Ovary (tissue), 9 donors: Measurements from ENCODE around the gene NEK9. TPM values are rescaled to one million over a fixed set of nuclear protein-coding genes. Genes with fewer than 3 reads are reported as not detected.
"Not testable (repeated sequence)": the region's sequence is repeated elsewhere in the genome, so short reads cannot be mapped to it uniquely, and the experiment has no call there.

Experiments used
- DNase-seq, 5 donors: peaks; one replicate each; pipeline ENCODE4 v3.0.0-alpha.2; 2019 to 2020
- H3K27ac ChIP-seq, 2 donors: fragments of 200-600 bp; one replicate each; pipeline versions ENCODE4 v1.5.1 to v1.8.0; 2019 to 2022
- H3K27me3 ChIP-seq: fragments of 200-600 bp; one replicate; pipeline ENCODE4 v1.8.0; 2022
- H3K36me3 ChIP-seq: fragments of 200-600 bp; sonication (generic); one replicate; pipeline ENCODE4 v1.5.1; 2019
- H3K4me1 ChIP-seq: one replicate; pipeline ENCODE4 v1.8.1; 2013; ENCODE audit warnings: mild to moderate bottlenecking, moderate library complexity; ENCODE audit not compliant: insufficient read depth
- H3K4me3 ChIP-seq: fragments of 200-600 bp; sonication (generic); one replicate; pipeline ENCODE4 v1.5.1; 2017
- H3K9me3 ChIP-seq, 2 donors: fragments of 200-600 bp in 1 of 2; sonication (generic) in 1 of 2; one replicate each; pipeline versions ENCODE4 v1.5.1 to v1.8.1; 2013 to 2019; ENCODE audit warnings: mild to moderate bottlenecking in 1 of 2, moderate library complexity in 1 of 2
- EP300 ChIP-seq: sonication (generic); formaldehyde crosslinking; IDR thresholded peaks from one replicate; pipeline ENCODE4 v1.6.1; 2017; ENCODE audit warnings: antibody characterized with exemption
- POLR2A ChIP-seq: fragments of 450-650 bp; IDR thresholded peaks from one replicate; pipeline ENCODE4 v1.6.1; 2017; ENCODE audit warnings: antibody characterized with exemption, mild to moderate bottlenecking, moderate library complexity
- WGBS, 3 donors: extraction: QIAGEN DNeasy Blood & Tissue Kit in 1 of 3; methylation state at CpG; one replicate each; pipeline versions ENCODE4 v1.1.5 to v1.1.7; 2013 to 2017; 5-methylcytosine and 5-hydroxymethylcytosine counted together
- intact Hi-C, 4 donors: fragments of 100-400 bp; cut with DNase I; formaldehyde crosslinking; loops; one replicate each; pipeline versions ENCODE4 v1.11.0 to v1.15.1; 2022 to 2023
- polyA plus RNA-seq, 2 donors: library from polyadenylated mRNA; stranded (reverse); fragments of 200-250 nt in 1 of 2; fragments of 350-450 nt in 1 of 2; fragmentation: Illumina TruSeq in 1 of 2; extraction: RNeasy Lipid Tissue Mini Kit (QIAGEN cat#74804) in 1 of 2; gene quantifications; one replicate each; pipeline ENCODE4 v1.2.3, GENCODE V29; 2013 to 2014
- total RNA-seq, 7 donors: library from RNA; depleted of rRNA in 2 of 7; stranded (reverse); fragments of >200 nt in 2 of 7; fragmentation: NEBNext Ultra II Directional in 3 of 7; extraction: Animal tissue kit (Norgen Biotek cat#: 25700) in 3 of 7; gene quantifications; one replicate each; pipeline versions ENCODE4 v1.1.0 to v1.2.4, GENCODE V29; 2016 to 2023
- TF ChIP-seq, protein P1 (sequence below), 3 donors: fragments of 450-650 bp in 2 of 3; fragments of 200-600 bp in 1 of 3; IDR thresholded peaks; one replicate each; pipeline versions ENCODE4 v1.5.1 to v1.8.0; 2016 to 2022; ENCODE audit warnings: antibody characterized with exemption in 3 of 3, mild to moderate bottlenecking in 1 of 3
- donor health status: DM: no; HTN: no; CAD: no; lungs with moderate emphysema.
- donor health status: DM: no; HTN: no; CAD: no.
- donor health status: Bipolar disorder and iron deficiency.
- donor health status: DM: yes; HTN: yes; CAD: no.
- donor health status: DM: no; HTN: no; CAD: no.
- donor health status: DM: yes; HTN: yes; CAD: no.

Gene NEK9
- total and polyA plus RNA-seq, 9 donors: 57.0 to 140 (median 105) TPM

DNA sequence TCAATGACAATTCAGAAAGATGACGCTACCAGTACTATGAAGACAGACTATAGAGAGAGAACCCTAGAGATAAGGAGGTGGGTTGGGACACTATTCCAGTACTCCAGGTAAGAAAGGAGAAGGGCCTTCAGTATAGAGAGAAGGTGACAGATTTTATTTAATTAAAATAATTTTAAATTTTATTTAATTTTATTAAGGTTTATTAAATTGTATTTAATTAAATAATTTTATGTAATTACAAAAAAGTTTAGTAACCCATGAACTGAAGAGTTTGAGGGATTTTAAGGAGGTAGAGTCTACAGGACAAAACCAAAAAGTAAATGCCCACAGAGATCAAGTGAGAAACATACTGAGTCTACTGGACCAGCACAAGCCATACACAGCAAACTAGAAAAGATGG lies 29.3 kb upstream of the NEK9 start:
- no peaks in the 10 kb centered on the region for H3K27me3 ChIP-seq
- intact Hi-C loops: no loop called here
- peaks cover 6% of the 10 kb centered on the region for H3K4me1 ChIP-seq
- no peaks in the 10 kb centered on the region for H3K36me3 ChIP-seq
- H3K27ac ChIP-seq: no peak overlapping the region
- no peak overlapping the region for H3K4me3 ChIP-seq
- 95 to 98% (median 96%) methylated on average over 1 of the region's 1 CpG for WGBS, 3 donors
- TF ChIP-seq, protein P1, sequence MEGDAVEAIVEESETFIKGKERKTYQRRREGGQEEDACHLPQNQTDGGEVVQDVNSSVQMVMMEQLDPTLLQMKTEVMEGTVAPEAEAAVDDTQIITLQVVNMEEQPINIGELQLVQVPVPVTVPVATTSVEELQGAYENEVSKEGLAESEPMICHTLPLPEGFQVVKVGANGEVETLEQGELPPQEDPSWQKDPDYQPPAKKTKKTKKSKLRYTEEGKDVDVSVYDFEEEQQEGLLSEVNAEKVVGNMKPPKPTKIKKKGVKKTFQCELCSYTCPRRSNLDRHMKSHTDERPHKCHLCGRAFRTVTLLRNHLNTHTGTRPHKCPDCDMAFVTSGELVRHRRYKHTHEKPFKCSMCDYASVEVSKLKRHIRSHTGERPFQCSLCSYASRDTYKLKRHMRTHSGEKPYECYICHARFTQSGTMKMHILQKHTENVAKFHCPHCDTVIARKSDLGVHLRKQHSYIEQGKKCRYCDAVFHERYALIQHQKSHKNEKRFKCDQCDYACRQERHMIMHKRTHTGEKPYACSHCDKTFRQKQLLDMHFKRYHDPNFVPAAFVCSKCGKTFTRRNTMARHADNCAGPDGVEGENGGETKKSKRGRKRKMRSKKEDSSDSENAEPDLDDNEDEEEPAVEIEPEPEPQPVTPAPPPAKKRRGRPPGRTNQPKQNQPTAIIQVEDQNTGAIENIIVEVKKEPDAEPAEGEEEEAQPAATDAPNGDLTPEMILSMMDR (IDR thresholded peaks at IDR 0.05): no peak
- TF ChIP-seq POLR2A (no peak), EP300 (no peak)
- no peak for DNase-seq
- no peaks in the 10 kb centered on the region for H3K9me3 ChIP-seq

DNA sequence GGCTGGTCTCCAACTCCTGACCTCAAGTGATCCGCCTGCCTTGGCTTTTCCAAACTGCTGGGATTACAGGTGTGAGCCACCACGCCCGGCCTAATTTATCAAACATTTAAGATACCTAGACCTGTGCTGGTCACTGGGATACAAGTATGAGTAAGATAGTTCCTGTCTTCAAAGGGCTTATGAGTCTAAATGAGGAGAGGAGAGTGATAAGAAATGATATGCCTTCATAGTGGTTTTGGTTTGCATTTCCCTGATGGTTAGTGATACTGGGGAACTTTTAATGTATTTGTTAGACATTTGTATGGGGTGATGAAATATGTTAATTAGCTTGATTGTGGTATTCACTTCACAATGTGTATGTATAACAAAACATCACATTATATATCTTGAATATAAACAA lies 28.3 kb upstream of the NEK9 start:
- Histone ChIP-seq H3K36me3 (no peaks in the 10 kb centered on the region), H3K9me3 (no peaks in the 10 kb centered on the region), H3K4me1 (peaks cover 7% of the 10 kb centered on the region), H3K27me3 (no peaks in the 10 kb centered on the region), H3K27ac (no peak overlapping the region), H3K4me3 (no peak overlapping the region)
- WGBS, 3 donors: 96 to 100% (median 97%) methylated on average over 3 of the region's 3 CpGs
- TF ChIP-seq POLR2A (no peak), EP300 (no peak)
- TF ChIP-seq, protein P1 (IDR thresholded peaks at IDR 0.05): no peak
- no peak for DNase-seq
- intact Hi-C loops: no loop called here

DNA sequence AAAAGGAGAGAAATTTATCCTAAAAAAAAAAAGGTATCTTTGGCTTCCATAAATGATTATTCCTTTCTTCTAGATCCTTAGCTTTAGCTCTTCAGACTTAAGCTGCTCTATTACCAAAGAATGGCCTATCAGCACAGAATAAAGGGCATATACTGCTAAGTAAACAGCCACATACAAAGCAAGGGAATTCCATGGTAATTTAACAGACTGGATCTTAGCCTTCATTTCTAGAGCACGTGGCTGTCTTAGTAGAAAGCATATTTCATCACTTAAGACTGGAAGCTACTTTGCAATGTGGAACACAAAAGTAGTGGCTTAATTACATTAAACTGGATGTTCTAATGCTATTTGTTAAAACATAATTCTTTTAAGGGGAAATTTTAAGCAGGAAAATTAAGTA lies 26.4 kb upstream of the NEK9 start:
- intact Hi-C loops: no loop called here
- no peaks in the 10 kb centered on the region for H3K27me3 ChIP-seq
- H3K4me3 ChIP-seq: no peak overlapping the region
- DNase-seq: no peak
- 76 to 77% (median 77%) methylated on average over 1 of the region's 1 CpG for WGBS, 3 donors
- peaks cover 15% of the 10 kb centered on the region for H3K4me1 ChIP-seq
- H3K27ac ChIP-seq: no peak overlapping the region
- H3K9me3 ChIP-seq: no peaks in the 10 kb centered on the region
- no peak for TF ChIP-seq EP300
- no peak for TF ChIP-seq POLR2A
- TF ChIP-seq, protein P1 (IDR thresholded peaks at IDR 0.05): no peak
- H3K36me3 ChIP-seq: no peaks in the 10 kb centered on the region

DNA sequence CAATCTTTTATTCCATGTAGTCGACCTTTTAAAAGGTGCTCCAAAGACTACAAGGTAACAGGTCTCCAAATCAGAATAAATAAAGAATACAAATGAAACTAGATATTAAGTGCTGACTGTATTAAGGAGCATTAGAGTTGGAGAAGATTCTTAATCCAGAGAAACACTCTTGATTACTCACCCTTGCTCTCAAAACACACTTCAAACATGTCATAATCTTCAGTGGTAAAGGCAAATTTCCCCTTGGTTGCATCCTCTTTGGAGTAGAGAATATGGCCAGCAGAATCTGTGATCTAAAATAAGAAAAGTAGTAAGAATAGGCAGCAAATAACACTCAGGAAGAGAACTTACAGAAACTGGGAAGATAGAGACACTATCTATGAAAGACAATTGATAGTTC lies 25.0 kb upstream of the NEK9 start:
- Histone ChIP-seq H3K36me3 (no peaks in the 10 kb centered on the region), H3K27ac (no peak overlapping the region), H3K4me3 (no peak overlapping the region), H3K27me3 (no peaks in the 10 kb centered on the region), H3K9me3 (no peaks in the 10 kb centered on the region), H3K4me1 (peaks cover 14% of the 10 kb centered on the region)
- intact Hi-C loops: no loop called here
- no peak for DNase-seq
- TF ChIP-seq EP300 (no peak), POLR2A (no peak)
- TF ChIP-seq, protein P1 (IDR thresholded peaks at IDR 0.05): no peak
- WGBS, 3 donors: 91 to 95% (median 94%) methylated on average over 1 of the region's 1 CpG

DNA sequence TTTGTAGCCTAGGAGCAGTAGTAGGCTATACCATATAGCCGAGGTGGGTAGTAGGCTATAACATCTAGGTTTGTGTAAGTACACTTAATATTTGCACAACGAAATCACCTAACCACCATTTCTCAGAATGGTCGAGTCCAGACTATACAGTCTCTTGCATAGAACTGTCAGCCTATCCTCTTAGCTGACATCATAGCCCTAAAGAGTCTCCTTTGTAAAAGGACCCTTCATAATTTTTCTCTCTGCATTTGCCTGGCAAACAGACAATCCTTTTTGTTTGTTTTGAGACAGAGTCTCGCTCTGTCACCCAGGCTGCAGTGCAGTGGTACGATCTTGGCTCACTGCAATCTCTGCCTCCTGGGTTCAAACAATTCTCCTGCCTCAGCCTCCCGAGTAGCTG lies 23.8 kb upstream of the NEK9 start:
- H3K4me3 ChIP-seq, DNase-seq, intact Hi-C loops, H3K27me3 ChIP-seq, H3K27ac ChIP-seq, H3K36me3 ChIP-seq, H3K9me3 ChIP-seq: not testable (repeated sequence)
- 80 to 90% (median 89%) methylated on average over 6 of the region's 6 CpGs for WGBS, 3 donors
- H3K4me1 ChIP-seq: peaks cover 15% of the 10 kb centered on the region
